ENCODE results near the gene MRPS35. TPM values are rescaled to one million over a fixed set of nuclear protein-coding genes. Genes with fewer than 3 reads are reported as not detected.

MRPS35 gene
- total RNA-seq, 2 experiments from 2014 or later = 33.9 to 45.5 TPM

DNA sequence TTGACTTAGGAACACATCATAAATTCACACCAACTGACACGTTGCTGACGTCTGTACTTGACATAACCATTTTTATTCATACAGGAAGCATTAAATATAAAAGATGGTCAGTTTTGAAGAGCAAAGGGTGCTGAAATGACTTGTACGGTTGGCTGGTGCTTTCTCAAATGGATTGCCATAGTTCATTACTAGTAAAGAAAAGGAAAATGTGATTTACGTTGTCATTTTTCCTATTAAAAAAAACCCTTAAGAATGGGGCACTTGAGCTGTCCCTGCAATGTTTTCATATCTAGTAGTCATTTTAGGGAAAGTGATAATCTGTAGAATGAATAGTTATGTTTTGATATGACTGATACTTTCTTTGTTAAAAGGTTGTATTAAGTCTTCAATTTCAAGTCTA, 91.9 kb downstream of the MRPS35 start:
- intact Hi-C loops (cut with micrococcal nuclease; ENCODE audit: unreplicated experiment) = no loop called here
- CTCF ChIA-PET (ENCODE audit: unreplicated experiment) = no interaction called here

DNA sequence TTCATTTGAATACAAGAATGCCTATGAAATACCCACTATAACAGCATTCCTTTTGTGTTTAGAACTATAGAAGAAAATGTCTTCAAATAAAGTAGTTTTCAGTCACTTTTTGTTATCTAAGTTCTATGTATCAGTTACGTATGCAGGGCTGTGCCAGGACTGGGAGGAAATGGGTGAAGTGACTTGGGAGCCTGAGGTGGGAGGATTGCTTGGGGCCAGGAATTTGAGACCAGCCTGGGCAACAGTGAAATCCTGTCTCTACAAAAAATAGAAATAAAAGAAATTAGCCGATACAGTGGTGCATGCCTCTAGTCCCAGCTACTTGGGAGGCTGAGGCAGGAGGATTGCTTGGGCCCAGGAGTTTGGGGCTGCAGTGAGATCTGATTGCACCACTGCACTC, 92.3 kb downstream of the MRPS35 start:
- no peak for DNase-seq (ENCODE audit: low spot score)
- intact Hi-C loops (cut with micrococcal nuclease; ENCODE audit: unreplicated experiment) = no loop called here
- Histone ChIP-seq H3K4me3 (ENCODE audit: low read depth, low read length, poor library complexity, severe bottlenecking) (no peak overlapping the region), H3K4me1 (ENCODE audit: insufficient read depth, low read length, poor library complexity, severe bottlenecking) (no peaks in the 10 kb centered on the region), H2AFZ (ENCODE audit: low read length) (no peak overlapping the region), H3K9me2 (ENCODE audit: insufficient read depth, low read length) (no peaks in the 10 kb centered on the region), H3K27ac (ENCODE audit: low read depth, low read length, poor library complexity, severe bottlenecking) (no peak overlapping the region), H3K4me2 (ENCODE audit: low read length) (no peak overlapping the region), H3K9me3 (ENCODE audit: low read length) (no peaks in the 10 kb centered on the region), H3K79me2 (ENCODE audit: insufficient read depth, low read depth, low read length) (no peaks in the 10 kb centered on the region), H3K36me3 (ENCODE audit: insufficient read depth, low read length) (peaks cover 16% of the 10 kb centered on the region), H4K20me1 (ENCODE audit: insufficient read depth, low read length) (no peaks in the 10 kb centered on the region)
- ChIA-PET CTCF (ENCODE audit: unreplicated experiment) (no interaction called here), POLR2A (no interaction called here)
- TF ChIP-seq EZH2phosphoT487 (IDR thresholded peaks at IDR 0.05; ENCODE audit: borderline replicate concordance, low read depth, low read length) = no peak
- TF ChIP-seq, protein P1, sequence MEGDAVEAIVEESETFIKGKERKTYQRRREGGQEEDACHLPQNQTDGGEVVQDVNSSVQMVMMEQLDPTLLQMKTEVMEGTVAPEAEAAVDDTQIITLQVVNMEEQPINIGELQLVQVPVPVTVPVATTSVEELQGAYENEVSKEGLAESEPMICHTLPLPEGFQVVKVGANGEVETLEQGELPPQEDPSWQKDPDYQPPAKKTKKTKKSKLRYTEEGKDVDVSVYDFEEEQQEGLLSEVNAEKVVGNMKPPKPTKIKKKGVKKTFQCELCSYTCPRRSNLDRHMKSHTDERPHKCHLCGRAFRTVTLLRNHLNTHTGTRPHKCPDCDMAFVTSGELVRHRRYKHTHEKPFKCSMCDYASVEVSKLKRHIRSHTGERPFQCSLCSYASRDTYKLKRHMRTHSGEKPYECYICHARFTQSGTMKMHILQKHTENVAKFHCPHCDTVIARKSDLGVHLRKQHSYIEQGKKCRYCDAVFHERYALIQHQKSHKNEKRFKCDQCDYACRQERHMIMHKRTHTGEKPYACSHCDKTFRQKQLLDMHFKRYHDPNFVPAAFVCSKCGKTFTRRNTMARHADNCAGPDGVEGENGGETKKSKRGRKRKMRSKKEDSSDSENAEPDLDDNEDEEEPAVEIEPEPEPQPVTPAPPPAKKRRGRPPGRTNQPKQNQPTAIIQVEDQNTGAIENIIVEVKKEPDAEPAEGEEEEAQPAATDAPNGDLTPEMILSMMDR (conservative IDR thresholded peaks at IDR 0.05; ENCODE audit: low read length) = no peak
- no TSS peak for BruUV-seq (replicated peaks)

More for the DNA sequence above, 91.9 kb downstream of the MRPS35 start:
- Histone ChIP-seq H3K4me2 (ENCODE audit: low read length) (no peak overlapping the region), H3K9me2 (ENCODE audit: insufficient read depth, low read length) (no peaks in the 10 kb centered on the region), H4K20me1 (ENCODE audit: insufficient read depth, low read length) (no peaks in the 10 kb centered on the region), H3K79me2 (ENCODE audit: insufficient read depth, low read depth, low read length) (no peaks in the 10 kb centered on the region), H3K36me3 (ENCODE audit: insufficient read depth, low read length) (peaks cover 20% of the 10 kb centered on the region), H3K4me1 (ENCODE audit: insufficient read depth, low read length, poor library complexity, severe bottlenecking) (no peaks in the 10 kb centered on the region), H3K9me3 (ENCODE audit: low read length) (no peaks in the 10 kb centered on the region), H3K4me3 (ENCODE audit: low read depth, low read length, poor library complexity, severe bottlenecking) (no peak overlapping the region), H3K27ac (ENCODE audit: low read depth, low read length, poor library complexity, severe bottlenecking) (no peak overlapping the region), H2AFZ (ENCODE audit: low read length) (no peak overlapping the region)
- TF ChIP-seq EZH2phosphoT487 (IDR thresholded peaks at IDR 0.05; ENCODE audit: borderline replicate concordance, low read depth, low read length) = no peak
- TF ChIP-seq, protein P1 (conservative IDR thresholded peaks at IDR 0.05; ENCODE audit: low read length) = no peak
- no TSS peak for BruUV-seq (replicated peaks)
- POLR2A ChIA-PET = interaction anchor here (0.6 kb wide), 1 partner anchor 408 kb away, joined by 3 read pairs; no protein-coding TSS in a partner anchor
- DNase-seq (ENCODE audit: low spot score) = no peak

DNA sequence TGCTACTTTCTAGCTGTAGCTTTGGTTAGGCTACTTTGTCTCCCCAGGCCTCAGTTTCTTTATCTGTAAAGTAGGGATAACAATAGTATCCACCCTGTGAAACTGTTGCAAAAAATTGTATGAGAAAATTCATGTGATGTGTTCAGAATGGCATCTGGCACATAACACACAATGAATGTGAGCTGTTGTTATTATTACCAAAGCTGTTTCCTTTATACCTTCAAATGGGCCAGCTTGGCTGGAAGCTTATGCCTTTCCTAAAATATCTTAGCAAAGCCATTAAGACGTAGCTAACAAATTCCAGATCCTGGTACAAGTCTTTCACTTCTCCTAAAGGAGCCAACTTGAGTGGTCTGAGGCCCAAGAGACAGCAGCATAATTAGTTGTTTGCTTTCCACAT, 94.6 kb downstream of the MRPS35 start:
- H3K9me3 ChIP-seq (ENCODE audit: low read length) = no peaks in the 10 kb centered on the region
- TF ChIP-seq EZH2phosphoT487 (IDR thresholded peaks at IDR 0.05; ENCODE audit: borderline replicate concordance, low read depth, low read length) = no peak
- TF ChIP-seq, protein P1 (conservative IDR thresholded peaks at IDR 0.05; ENCODE audit: low read length) = no peak
- POLR2A ChIA-PET = interaction anchor here (0.6 to 0.9 kb wide), 2 partner anchors 16 to 55 kb away, joined by 3 to 5 read pairs; no protein-coding TSS in a partner anchor
- H3K79me2 ChIP-seq (ENCODE audit: insufficient read depth, low read depth, low read length) = no peaks in the 10 kb centered on the region
- no peaks in the 10 kb centered on the region for H4K20me1 ChIP-seq (ENCODE audit: insufficient read depth, low read length)
- no peak overlapping the region for H2AFZ ChIP-seq (ENCODE audit: low read length)
- no peak for DNase-seq (ENCODE audit: low spot score)
- no peaks in the 10 kb centered on the region for H3K36me3 ChIP-seq (ENCODE audit: insufficient read depth, low read length)
- intact Hi-C loops (cut with micrococcal nuclease; ENCODE audit: unreplicated experiment) = no loop called here
- no peak overlapping the region for H3K4me3 ChIP-seq (ENCODE audit: low read depth, low read length, poor library complexity, severe bottlenecking)
- CTCF ChIA-PET (ENCODE audit: unreplicated experiment) = no interaction called here
- no peak overlapping the region for H3K4me2 ChIP-seq (ENCODE audit: low read length)
- H3K27ac ChIP-seq (ENCODE audit: low read depth, low read length, poor library complexity, severe bottlenecking) = no peak overlapping the region
- no TSS peak for BruUV-seq (replicated peaks)
- no peaks in the 10 kb centered on the region for H3K4me1 ChIP-seq (ENCODE audit: insufficient read depth, low read length, poor library complexity, severe bottlenecking)
- no peaks in the 10 kb centered on the region for H3K9me2 ChIP-seq (ENCODE audit: insufficient read depth, low read length)

Small RNA genes within 50 kb of the gene (small RNA-seq; reads per million reads assigned to genes)
- gene RF00019 = not detected

Other genes with a start within 250 kb of the MRPS35 start
- 7.3 and 12.7 TPM in 2 replicates for gene PPFIBP1, start 186.6 kb upstream of the MRPS35 start, total RNA-seq (2014; rRNA removed; shearing (Covaris generic))
- 12.1 and 14.6 TPM in 2 replicates for gene PPFIBP1, start 186.6 kb upstream of the MRPS35 start, total RNA-seq (2022)
- 0.62 TPM in 1 of 2 replicates, not detected in the other for gene REP15, start 14.4 kb upstream of the MRPS35 start, total RNA-seq (2014; rRNA removed; shearing (Covaris generic))
- gene REP15, start 14.4 kb upstream of the MRPS35 start, total RNA-seq (2022) = not detected in 2 replicates
- gene KLHL42, start 69.4 kb downstream of the MRPS35 start, total RNA-seq (2014; rRNA removed; shearing (Covaris generic)) = 19.5 and 24.2 TPM in 2 replicates
- 20.9 and 25.2 TPM in 2 replicates for gene KLHL42, start 69.4 kb downstream of the MRPS35 start, total RNA-seq (2022)
- not detected in 2 replicates for gene MANSC4, start 69.4 kb downstream of the MRPS35 start, total RNA-seq (2014; rRNA removed; shearing (Covaris generic))
- not detected in 2 replicates for gene MANSC4, start 69.4 kb downstream of the MRPS35 start, total RNA-seq (2022)

All from OCI-LY7 (cell line).